Measurements from ENCODE around the gene ASPHD2.

Gene ASPHD2

GRCh38 chr22:26416670-26417276 is 12.3 kb upstream of the ASPHD2 start:
- peak overlapping the region; percentile 44; the same call in 1 of the 2 replicates for H3K27ac ChIP-seq (ENCODE audit: low read depth, low read length)
- H3K9ac ChIP-seq (ENCODE audit: low read depth, low read length) = no peak overlapping the region
- no peak overlapping the region for H3K4me3 ChIP-seq (ENCODE audit: low read length)
- peaks cover 14% of the 10 kb centered on the region; the same call in 1 of the 2 replicates for H3K4me1 ChIP-seq (ENCODE audit: insufficient read depth, low read length)
- H3K36me3 ChIP-seq (ENCODE audit: insufficient read depth, low read length) = no peaks in the 10 kb centered on the region
- no peaks in the 10 kb centered on the region for H3K9me3 ChIP-seq (ENCODE audit: insufficient read depth, low read depth, low read length)
- 43% methylated on average over 9 of the region's 9 CpGs for WGBS
- H3K27me3 ChIP-seq (ENCODE audit: insufficient read depth, low read length) = no peaks in the 10 kb centered on the region

GRCh38 chr22:26417406-26417805 is 11.7 kb upstream of the ASPHD2 start:
- Histone ChIP-seq H3K27me3 (ENCODE audit: insufficient read depth, low read length) (no peaks in the 10 kb centered on the region), H3K4me1 (ENCODE audit: insufficient read depth, low read length) (peaks cover 14% of the 10 kb centered on the region; the same call in 1 of the 2 replicates), H3K9ac (ENCODE audit: low read depth, low read length) (no peak overlapping the region; the same call in 1 of the 2 replicates), H3K9me3 (ENCODE audit: insufficient read depth, low read depth, low read length) (no peaks in the 10 kb centered on the region), H3K27ac (ENCODE audit: low read depth, low read length) (peak overlapping the region; percentile 44; the same call in 1 of the 2 replicates), H3K4me3 (ENCODE audit: low read length) (no peak overlapping the region), H3K36me3 (ENCODE audit: insufficient read depth, low read length) (no peaks in the 10 kb centered on the region)
- 83% methylated on average over 3 of the region's 3 CpGs for WGBS

- Histone ChIP-seq H3K4me1 (ENCODE audit: insufficient read depth, low read length) (peaks cover 14% of the 10 kb centered on the region; the same call in 1 of the 2 replicates), H3K9ac (ENCODE audit: low read depth, low read length) (no peak overlapping the region), H3K27me3 (ENCODE audit: insufficient read depth, low read length) (no peaks in the 10 kb centered on the region), H3K9me3 (ENCODE audit: insufficient read depth, low read depth, low read length) (peaks cover 9% of the 10 kb centered on the region; the same call in 1 of the 2 replicates), H3K36me3 (ENCODE audit: insufficient read depth, low read length) (no peaks in the 10 kb centered on the region), H3K4me3 (ENCODE audit: low read length) (no peak overlapping the region), H3K27ac (ENCODE audit: low read depth, low read length) (no peak overlapping the region)
- 96% methylated on average over 3 of the region's 3 CpGs for WGBS
Measured at GRCh38 chr22:26418620-26419019, 10.4 kb upstream of the ASPHD2 start.

- no peak overlapping the region for H3K27ac ChIP-seq (ENCODE audit: low read depth, low read length)
- H3K9ac ChIP-seq (ENCODE audit: low read depth, low read length) = no peak overlapping the region
- H3K36me3 ChIP-seq (ENCODE audit: insufficient read depth, low read length) = no peaks in the 10 kb centered on the region
- H3K4me1 ChIP-seq (ENCODE audit: insufficient read depth, low read length) = peaks cover 12% of the 10 kb centered on the region; the same call in 1 of the 2 replicates
- no peak overlapping the region for H3K4me3 ChIP-seq (ENCODE audit: low read length)
- peaks cover 10% of the 10 kb centered on the region; the same call in 1 of the 2 replicates for H3K9me3 ChIP-seq (ENCODE audit: insufficient read depth, low read depth, low read length)
- peaks cover 22% of the 10 kb centered on the region for H3K27me3 ChIP-seq (ENCODE audit: insufficient read depth, low read length)
Measured at GRCh38 chr22:26426924-26427323, 2.1 kb upstream of the ASPHD2 start.

- H3K9ac ChIP-seq (ENCODE audit: low read depth, low read length) = peak overlapping the region; percentile 55
- H3K27ac ChIP-seq (ENCODE audit: low read depth, low read length) = no peak overlapping the region
- H3K4me1 ChIP-seq (ENCODE audit: insufficient read depth, low read length) = peaks cover 12% of the 10 kb centered on the region; the same call in 1 of the 2 replicates
- H3K36me3 ChIP-seq (ENCODE audit: insufficient read depth, low read length) = peaks cover 11% of the 10 kb centered on the region
- H3K27me3 ChIP-seq (ENCODE audit: insufficient read depth, low read length) = peaks cover 22% of the 10 kb centered on the region
- peak overlapping the region; percentile 72 for H3K4me3 ChIP-seq (ENCODE audit: low read length)
- no peaks in the 10 kb centered on the region for H3K9me3 ChIP-seq (ENCODE audit: insufficient read depth, low read depth, low read length)
- 6% methylated on average over 50 of the region's 50 CpGs for WGBS
Measured at GRCh38 chr22:26429458-26430286, 612 bp downstream of the ASPHD2 start.

GRCh38 chr22:26430600-26430999 is 1.5 kb downstream of the ASPHD2 start:
- no peak overlapping the region for H3K9ac ChIP-seq (ENCODE audit: low read depth, low read length)
- H3K27me3 ChIP-seq (ENCODE audit: insufficient read depth, low read length) = peaks cover 22% of the 10 kb centered on the region
- peaks cover 18% of the 10 kb centered on the region for H3K36me3 ChIP-seq (ENCODE audit: insufficient read depth, low read length)
- H3K9me3 ChIP-seq (ENCODE audit: insufficient read depth, low read depth, low read length) = no peaks in the 10 kb centered on the region
- H3K4me3 ChIP-seq (ENCODE audit: low read length) = no peak overlapping the region
- WGBS = 81% methylated on average over 2 of the region's 2 CpGs
- no peak overlapping the region for H3K27ac ChIP-seq (ENCODE audit: low read depth, low read length)
- H3K4me1 ChIP-seq (ENCODE audit: insufficient read depth, low read length) = peaks cover 12% of the 10 kb centered on the region; the same call in 1 of the 2 replicates

GRCh38 chr22:26431261-26431995 is 2.4 kb downstream of the ASPHD2 start:
- Histone ChIP-seq H3K27me3 (ENCODE audit: insufficient read depth, low read length) (peaks cover 22% of the 10 kb centered on the region), H3K9ac (ENCODE audit: low read depth, low read length) (no peak overlapping the region), H3K4me3 (ENCODE audit: low read length) (no peak overlapping the region), H3K36me3 (ENCODE audit: insufficient read depth, low read length) (peaks cover 22% of the 10 kb centered on the region), H3K27ac (ENCODE audit: low read depth, low read length) (no peak overlapping the region), H3K4me1 (ENCODE audit: insufficient read depth, low read length) (peaks cover 12% of the 10 kb centered on the region; the same call in 1 of the 2 replicates), H3K9me3 (ENCODE audit: insufficient read depth, low read depth, low read length) (no peaks in the 10 kb centered on the region)
- WGBS = 94% methylated on average over 13 of the region's 13 CpGs

GRCh38 chr22:26432619-26433311 is 3.7 kb downstream of the ASPHD2 start:
- Histone ChIP-seq H3K27ac (ENCODE audit: low read depth, low read length) (no peak overlapping the region), H3K4me1 (ENCODE audit: insufficient read depth, low read length) (peaks cover 12% of the 10 kb centered on the region; the same call in 1 of the 2 replicates), H3K36me3 (ENCODE audit: insufficient read depth, low read length) (peaks cover 22% of the 10 kb centered on the region), H3K27me3 (ENCODE audit: insufficient read depth, low read length) (peaks cover 16% of the 10 kb centered on the region), H3K9me3 (ENCODE audit: insufficient read depth, low read depth, low read length) (no peaks in the 10 kb centered on the region), H3K4me3 (ENCODE audit: low read length) (no peak overlapping the region), H3K9ac (ENCODE audit: low read depth, low read length) (no peak overlapping the region)
- 91% methylated on average over 3 of the region's 3 CpGs for WGBS

GRCh38 chr22:26433805-26434204 is 4.7 kb downstream of the ASPHD2 start:
- no peak overlapping the region for H3K9ac ChIP-seq (ENCODE audit: low read depth, low read length)
- H3K9me3 ChIP-seq (ENCODE audit: insufficient read depth, low read depth, low read length) = no peaks in the 10 kb centered on the region
- H3K27ac ChIP-seq (ENCODE audit: low read depth, low read length) = no peak overlapping the region
- peaks cover 12% of the 10 kb centered on the region; the same call in 1 of the 2 replicates for H3K4me1 ChIP-seq (ENCODE audit: insufficient read depth, low read length)
- H3K4me3 ChIP-seq (ENCODE audit: low read length) = no peak overlapping the region
- peaks cover 22% of the 10 kb centered on the region for H3K36me3 ChIP-seq (ENCODE audit: insufficient read depth, low read length)
- peaks cover 11% of the 10 kb centered on the region for H3K27me3 ChIP-seq (ENCODE audit: insufficient read depth, low read length)
- 96% methylated on average over 25 of the region's 25 CpGs for WGBS

- no peak overlapping the region for H3K4me3 ChIP-seq (ENCODE audit: low read length)
- WGBS = 90% methylated on average over 11 of the region's 11 CpGs
- no peak overlapping the region for H3K9ac ChIP-seq (ENCODE audit: low read depth, low read length)
- H3K4me1 ChIP-seq (ENCODE audit: insufficient read depth, low read length) = peaks cover 5% of the 10 kb centered on the region; the same call in 1 of the 2 replicates
- H3K27me3 ChIP-seq (ENCODE audit: insufficient read depth, low read length) = peaks cover under 1% of the 10 kb centered on the region; the same call in 1 of the 2 replicates
- peaks cover 22% of the 10 kb centered on the region for H3K36me3 ChIP-seq (ENCODE audit: insufficient read depth, low read length)
- no peaks in the 10 kb centered on the region for H3K9me3 ChIP-seq (ENCODE audit: insufficient read depth, low read depth, low read length)
- H3K27ac ChIP-seq (ENCODE audit: low read depth, low read length) = no peak overlapping the region
Measured at GRCh38 chr22:26435327-26436093, 6.5 kb downstream of the ASPHD2 start.

All from HUES64 (cell line).